K562 (cell line): ENCODE results near the gene MMP1. TPM values are rescaled to one million over a fixed set of nuclear protein-coding genes. Genes with fewer than 3 reads are reported as not detected.

Experiments used
- CXXC5 ChIP-seq: fragments of 250-450 bp; sonication (Bioruptor Pico); IDR thresholded peaks from 2 replicates; pipeline ENCODE4 v1.8.0; 2022; ENCODE audit warnings: inconsistent platforms, mild to moderate bottlenecking, moderate library complexity
- MTA2 ChIP-seq: fragments of 450-650 bp; IDR thresholded peaks from 2 replicates; pipeline ENCODE4 v1.6.1; 2016; ENCODE audit warnings: low read depth
- NONO ChIP-seq, 2 experiments: fragments of 200-400 bp in 1 of 2; fragments of 450-650 bp in 1 of 2; formaldehyde crosslinking in 1 of 2; IDR thresholded peaks; 2 replicates each; pipeline ENCODE4 v1.6.1; 2017; ENCODE audit warnings: low read depth in 2 of 2, mild to moderate bottlenecking in 2 of 2, moderate library complexity in 2 of 2, low read length in 1 of 2
- ZNF561 ChIP-seq: fragments of 450-650 bp; formaldehyde crosslinking; conservative IDR thresholded peaks from 2 replicates; pipeline ENCODE4 v1.4.0; 2020; ENCODE audit warnings: mild to moderate bottlenecking, moderate library complexity
- ZNF668 ChIP-seq: fragments of 250-450 bp; sonication (Bioruptor Pico); IDR thresholded peaks from 2 replicates; pipeline ENCODE4 v1.8.0; 2022; ENCODE audit warnings: mild to moderate bottlenecking, inconsistent platforms
- polyA plus RNA-seq, 8 experiments: library from polyadenylated mRNA; depleted of rRNA in 4 of 8; stranded (reverse) in 5 of 8; unstranded in 3 of 8; fragments of >200 nt; fragmentation: Nextera tagmentation in 2 of 8; fragmentation: Illumina TruSeq in 1 of 8; extraction: Ambion mirVana in 2 of 8; extraction: Trizol in 1 of 8; gene quantifications; 2 replicates each; pipeline versions ENCODE4 v1.2.1 to v1.2.3, GENCODE V29; 2011 to 2014; ENCODE audit warnings: inconsistent platforms in 1 of 8, missing spikeins in 1 of 8
- total RNA-seq, 7 experiments: library from RNA; depleted of rRNA in 6 of 7; stranded (reverse); fragments of >200 nt in 6 of 7; fragmentation: Illumina TruSeq in 2 of 7; extraction: Trizol in 2 of 7; gene quantifications; 2 replicates each; pipeline versions ENCODE4 v1.2.1 to v1.2.3, GENCODE V29; 2011 to 2021; ENCODE audit warnings: low replicate concordance in 1 of 7
- TF ChIP-seq, protein P1 (sequence below), 2 experiments: IDR thresholded peaks; 2 replicates each; pipeline ENCODE4 v1.6.1; 2012; ENCODE audit warnings: improper control_type of control experiment in 2 of 2, low read depth in 2 of 2, low read length in 2 of 2, borderline replicate concordance in 1 of 2
- TF ChIP-seq, protein P2 (sequence below), 2 experiments: fragments of 450-650 bp in 1 of 2; sonication (generic) in 1 of 2; formaldehyde crosslinking in 1 of 2; IDR thresholded peaks; 2 replicates each; pipeline versions ENCODE4 v1.7.1 to v1.9.0; 2016 to 2022; ENCODE audit warnings: inconsistent platforms in 1 of 2, mild to moderate bottlenecking in 1 of 2, missing genetic modification reagents in 1 of 2
- TF ChIP-seq, protein P3 (sequence below), 2 experiments: fragments of 250-450 bp in 1 of 2; fragments of 450-650 bp in 1 of 2; sonication (Bioruptor Pico) in 1 of 2; IDR thresholded peaks; 2 replicates each; pipeline versions ENCODE4 v1.6.1 to v1.8.0; 2016 to 2021; ENCODE audit warnings: mild to moderate bottlenecking in 2 of 2, moderate library complexity in 2 of 2, missing compliant biosample characterization in 1 of 2, missing genetic modification characterization in 1 of 2

The MMP1 gene
- total and polyA plus RNA-seq, 9 of the 15 experiments (the other 6 are each of a cell fraction or from before 2014, with no cell fraction given), result 0.06 to 0.33 (median 0.15) TPM; not detected in 2

DNA sequence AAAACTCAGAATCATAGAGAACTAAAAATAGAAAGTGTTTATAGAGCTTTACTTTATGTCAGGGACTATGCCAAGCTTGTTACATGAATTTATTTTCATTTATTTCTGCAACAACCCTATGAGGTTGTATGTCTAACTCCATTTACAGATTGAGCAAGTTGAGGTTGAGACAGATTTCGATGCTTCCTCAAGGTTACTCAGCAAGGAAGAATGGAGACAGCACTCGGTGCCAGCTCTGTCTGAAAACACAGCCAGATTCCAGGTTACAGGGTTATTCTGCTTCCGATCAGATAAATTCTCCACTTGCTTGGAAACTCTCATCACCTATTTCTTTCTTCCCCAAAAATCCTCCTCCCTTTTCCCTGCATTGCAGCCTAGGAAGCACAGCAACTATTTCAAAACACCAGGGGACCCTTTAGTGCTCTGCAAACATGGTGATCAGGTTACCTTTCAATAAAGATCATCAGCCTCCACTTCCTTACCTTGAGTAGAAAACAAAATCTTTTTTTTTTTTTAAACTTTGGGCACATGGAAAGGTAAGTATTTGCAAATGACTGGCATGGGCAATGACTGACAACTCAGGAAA, 38.4 kb upstream of the MMP1 start (continued):
- TF ChIP-seq, protein P1, sequence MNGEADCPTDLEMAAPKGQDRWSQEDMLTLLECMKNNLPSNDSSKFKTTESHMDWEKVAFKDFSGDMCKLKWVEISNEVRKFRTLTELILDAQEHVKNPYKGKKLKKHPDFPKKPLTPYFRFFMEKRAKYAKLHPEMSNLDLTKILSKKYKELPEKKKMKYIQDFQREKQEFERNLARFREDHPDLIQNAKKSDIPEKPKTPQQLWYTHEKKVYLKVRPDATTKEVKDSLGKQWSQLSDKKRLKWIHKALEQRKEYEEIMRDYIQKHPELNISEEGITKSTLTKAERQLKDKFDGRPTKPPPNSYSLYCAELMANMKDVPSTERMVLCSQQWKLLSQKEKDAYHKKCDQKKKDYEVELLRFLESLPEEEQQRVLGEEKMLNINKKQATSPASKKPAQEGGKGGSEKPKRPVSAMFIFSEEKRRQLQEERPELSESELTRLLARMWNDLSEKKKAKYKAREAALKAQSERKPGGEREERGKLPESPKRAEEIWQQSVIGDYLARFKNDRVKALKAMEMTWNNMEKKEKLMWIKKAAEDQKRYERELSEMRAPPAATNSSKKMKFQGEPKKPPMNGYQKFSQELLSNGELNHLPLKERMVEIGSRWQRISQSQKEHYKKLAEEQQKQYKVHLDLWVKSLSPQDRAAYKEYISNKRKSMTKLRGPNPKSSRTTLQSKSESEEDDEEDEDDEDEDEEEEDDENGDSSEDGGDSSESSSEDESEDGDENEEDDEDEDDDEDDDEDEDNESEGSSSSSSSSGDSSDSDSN (IDR thresholded peaks at IDR 0.05; ENCODE audit: borderline replicate concordance in 1 of 2, low read depth in 2 of 2, low read length in 2 of 2), result no peak
- TF ChIP-seq CXXC5 (no peak), ZNF668 (CRISPR knock-in tag) (no peak), ZNF561 (no peak), NONO (IDR thresholded peaks at IDR 0.05; ENCODE audit: low read depth in 2 of 2, low read length in 1 of 2) (no peak), MTA2 (no peak)
- TF ChIP-seq, protein P2, sequence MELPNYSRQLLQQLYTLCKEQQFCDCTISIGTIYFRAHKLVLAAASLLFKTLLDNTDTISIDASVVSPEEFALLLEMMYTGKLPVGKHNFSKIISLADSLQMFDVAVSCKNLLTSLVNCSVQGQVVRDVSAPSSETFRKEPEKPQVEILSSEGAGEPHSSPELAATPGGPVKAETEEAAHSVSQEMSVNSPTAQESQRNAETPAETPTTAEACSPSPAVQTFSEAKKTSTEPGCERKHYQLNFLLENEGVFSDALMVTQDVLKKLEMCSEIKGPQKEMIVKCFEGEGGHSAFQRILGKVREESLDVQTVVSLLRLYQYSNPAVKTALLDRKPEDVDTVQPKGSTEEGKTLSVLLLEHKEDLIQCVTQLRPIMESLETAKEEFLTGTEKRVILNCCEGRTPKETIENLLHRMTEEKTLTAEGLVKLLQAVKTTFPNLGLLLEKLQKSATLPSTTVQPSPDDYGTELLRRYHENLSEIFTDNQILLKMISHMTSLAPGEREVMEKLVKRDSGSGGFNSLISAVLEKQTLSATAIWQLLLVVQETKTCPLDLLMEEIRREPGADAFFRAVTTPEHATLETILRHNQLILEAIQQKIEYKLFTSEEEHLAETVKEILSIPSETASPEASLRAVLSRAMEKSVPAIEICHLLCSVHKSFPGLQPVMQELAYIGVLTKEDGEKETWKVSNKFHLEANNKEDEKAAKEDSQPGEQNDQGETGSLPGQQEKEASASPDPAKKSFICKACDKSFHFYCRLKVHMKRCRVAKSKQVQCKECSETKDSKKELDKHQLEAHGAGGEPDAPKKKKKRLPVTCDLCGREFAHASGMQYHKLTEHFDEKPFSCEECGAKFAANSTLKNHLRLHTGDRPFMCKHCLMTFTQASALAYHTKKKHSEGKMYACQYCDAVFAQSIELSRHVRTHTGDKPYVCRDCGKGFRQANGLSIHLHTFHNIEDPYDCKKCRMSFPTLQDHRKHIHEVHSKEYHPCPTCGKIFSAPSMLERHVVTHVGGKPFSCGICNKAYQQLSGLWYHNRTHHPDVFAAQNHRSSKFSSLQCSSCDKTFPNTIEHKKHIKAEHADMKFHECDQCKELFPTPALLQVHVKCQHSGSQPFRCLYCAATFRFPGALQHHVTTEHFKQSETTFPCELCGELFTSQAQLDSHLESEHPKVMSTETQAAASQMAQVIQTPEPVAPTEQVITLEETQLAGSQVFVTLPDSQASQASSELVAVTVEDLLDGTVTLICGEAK (IDR thresholded peaks at IDR 0.05), result no peak
- TF ChIP-seq, protein P2 (CRISPR knock-in tag; IDR thresholded peaks at IDR 0.05), result no peak
- TF ChIP-seq, protein P3, sequence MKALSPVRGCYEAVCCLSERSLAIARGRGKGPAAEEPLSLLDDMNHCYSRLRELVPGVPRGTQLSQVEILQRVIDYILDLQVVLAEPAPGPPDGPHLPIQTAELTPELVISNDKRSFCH (CRISPR knock-in tag; IDR thresholded peaks at IDR 0.05), result no peak
- TF ChIP-seq, protein P3 (tag; IDR thresholded peaks at IDR 0.05), result no peak
